NCI-H146 treated with DMSO at 0.1 percent for 48 hours (cell line): ENCODE results near the gene ARPC5L.
A peak's percentile ranks its signal among the peaks of the same experiment; 100 is the strongest.
"Not testable (repeated sequence)": the region's sequence is repeated elsewhere in the genome, so short reads cannot be mapped to it uniquely, and the experiment has no call there.

Experiments used
- DNase-seq: peaks from one replicate; lab custom pipeline; 2025; ENCODE audit not compliant: unreplicated experiment; lab: John Stamatoyannopoulos, UW

The ARPC5L gene

DNA sequence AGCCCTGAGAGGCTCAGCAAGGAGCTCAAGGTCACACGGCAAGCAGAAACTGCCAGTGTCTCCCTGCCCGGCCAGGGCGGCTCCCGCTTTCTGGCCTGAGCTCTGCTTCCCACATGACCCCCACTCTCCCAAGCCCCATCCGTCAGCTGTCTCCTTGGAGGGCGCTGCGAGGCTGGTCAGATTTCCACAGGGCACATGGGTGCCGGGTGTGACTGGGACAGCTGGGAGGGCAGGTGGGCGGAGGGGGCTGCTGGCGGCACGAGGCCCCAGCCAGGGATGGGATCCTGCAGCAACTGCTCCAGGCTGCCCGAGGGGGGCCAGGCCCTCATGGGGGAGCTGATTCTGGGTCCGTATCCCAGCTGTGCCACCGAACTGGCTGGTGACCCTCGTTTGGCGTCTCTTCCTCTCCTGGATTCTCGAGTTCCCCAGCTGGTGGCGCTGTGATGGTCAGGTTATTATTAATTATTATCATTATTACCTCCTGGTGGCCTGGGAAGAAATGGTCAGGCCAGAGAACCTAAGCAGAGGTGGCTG lies 21.6 kb upstream of the ARPC5L start:
- no peak for DNase-seq

DNA sequence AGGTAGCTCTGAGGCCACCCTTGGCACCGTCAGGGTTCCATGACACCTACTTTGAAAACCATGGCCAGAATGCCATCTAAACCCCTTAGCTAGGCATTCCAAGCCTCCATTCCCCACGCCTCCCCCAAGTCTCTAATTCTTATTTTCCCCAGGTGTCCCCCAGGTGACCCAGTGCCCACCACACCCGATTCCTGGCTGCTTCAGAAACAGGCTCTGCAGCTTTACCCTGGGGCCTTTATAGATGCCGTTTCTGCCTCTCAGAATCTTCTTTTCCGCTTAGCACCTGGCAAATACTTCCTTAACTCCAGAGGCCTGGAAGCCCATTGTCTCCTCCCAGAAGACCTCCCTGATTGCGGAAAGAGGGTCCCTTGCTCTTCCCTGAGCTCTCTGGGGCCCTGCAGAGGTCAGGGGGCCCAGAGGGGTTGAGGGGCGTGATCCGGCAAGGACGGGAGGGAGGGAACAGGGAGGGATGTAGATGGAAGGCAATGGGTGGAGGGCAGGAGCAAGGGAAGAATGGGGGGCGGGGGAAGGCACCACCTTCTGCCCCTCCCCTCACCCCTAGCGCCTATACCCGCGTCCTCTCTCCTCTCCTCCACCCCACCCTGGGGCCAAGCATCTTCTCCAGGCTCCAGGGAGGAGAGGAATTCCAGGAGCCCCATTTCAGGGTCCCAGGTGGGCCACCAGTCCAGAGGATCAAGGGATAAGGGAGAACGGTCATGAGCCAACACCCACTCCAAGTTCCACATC lies 20.7 kb upstream of the ARPC5L start:
- no peak for DNase-seq

- no peak for DNase-seq
These were observed 18.4 kb upstream of the ARPC5L start for GRCh38 chr9:124843456-124844034.

DNA sequence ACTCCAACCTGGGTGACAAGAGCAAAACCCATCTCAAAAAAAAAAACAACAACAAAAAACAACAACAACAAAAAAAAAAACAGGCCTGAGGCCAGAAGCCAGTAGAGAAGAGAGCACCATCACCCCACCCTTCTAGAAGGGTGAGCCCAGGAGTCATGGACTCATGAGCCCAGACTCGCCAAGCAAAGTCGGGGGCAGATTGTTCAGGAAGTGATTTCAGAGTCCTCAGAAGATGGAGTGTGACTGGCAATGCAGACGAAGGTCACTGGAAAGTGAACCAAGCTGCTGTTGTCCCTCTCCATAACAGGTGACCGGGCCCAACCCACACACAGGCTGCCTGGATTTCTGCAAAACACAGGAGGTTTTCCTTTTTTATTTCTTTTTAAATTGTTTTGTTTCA lies 17.6 kb upstream of the ARPC5L start:
- DNase-seq: no peak

GRCh38 chr9:124846467-124846866 lies 15.5 kb upstream of the ARPC5L start:
- not testable (repeated sequence) for DNase-seq

- no peak for DNase-seq
These were observed 15.0 kb upstream of the ARPC5L start for GRCh38 chr9:124846969-124847368.

DNA sequence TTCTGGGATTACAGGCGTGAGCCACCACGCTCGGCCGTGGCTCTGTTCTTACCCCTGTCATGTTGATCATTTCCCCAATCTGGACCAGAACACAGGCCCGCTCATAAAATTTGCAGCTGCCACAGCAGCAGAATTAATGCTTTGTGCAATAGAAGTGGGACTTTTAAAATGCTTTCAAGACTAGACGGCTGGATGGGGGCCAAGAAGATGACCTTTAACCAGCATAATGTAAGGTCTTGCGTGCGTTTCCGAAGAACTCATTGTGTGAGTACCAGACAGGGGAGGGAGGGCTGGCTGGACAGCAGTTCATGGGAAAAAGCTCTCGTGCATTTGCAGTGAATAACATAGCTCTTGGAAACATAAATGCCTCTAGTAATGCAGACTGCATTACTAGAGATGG lies 12.1 kb upstream of the ARPC5L start:
- DNase-seq: no peak

DNA sequence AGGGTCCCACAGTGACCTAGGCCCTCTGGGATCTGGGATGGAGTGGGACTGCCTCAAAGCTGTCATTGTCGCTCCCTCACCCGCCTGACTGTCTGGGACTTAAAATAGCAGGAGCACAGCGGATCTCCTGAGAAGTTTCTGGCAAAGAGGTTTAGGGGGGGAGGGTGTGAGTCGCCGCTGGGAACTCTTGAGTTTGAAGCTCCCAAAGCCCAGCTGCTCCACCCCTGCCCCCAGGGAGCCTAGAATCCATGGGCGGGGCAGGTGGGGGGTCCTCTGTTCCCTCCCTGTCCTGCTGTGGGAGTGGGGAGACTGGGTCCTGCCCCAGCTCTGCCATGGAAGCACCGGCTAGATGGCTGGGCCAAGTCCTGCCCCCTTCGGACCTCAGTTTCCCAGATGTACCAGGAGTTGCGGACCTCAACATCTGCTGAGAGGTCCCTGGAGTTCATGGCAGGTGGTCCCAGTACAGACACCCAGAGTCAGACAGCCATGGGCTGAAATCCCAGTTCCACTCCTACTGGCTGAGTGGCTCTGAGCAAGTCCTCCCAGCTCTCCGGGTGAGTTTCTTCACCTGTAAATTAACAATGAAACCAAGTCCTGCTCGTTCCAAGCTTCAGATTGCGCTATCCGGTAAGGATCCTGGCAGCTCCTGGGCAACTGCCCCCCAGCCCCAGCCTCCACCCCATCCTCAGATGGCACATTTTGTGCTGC lies 9.7 kb upstream of the ARPC5L start:
- no peak for DNase-seq

DNA sequence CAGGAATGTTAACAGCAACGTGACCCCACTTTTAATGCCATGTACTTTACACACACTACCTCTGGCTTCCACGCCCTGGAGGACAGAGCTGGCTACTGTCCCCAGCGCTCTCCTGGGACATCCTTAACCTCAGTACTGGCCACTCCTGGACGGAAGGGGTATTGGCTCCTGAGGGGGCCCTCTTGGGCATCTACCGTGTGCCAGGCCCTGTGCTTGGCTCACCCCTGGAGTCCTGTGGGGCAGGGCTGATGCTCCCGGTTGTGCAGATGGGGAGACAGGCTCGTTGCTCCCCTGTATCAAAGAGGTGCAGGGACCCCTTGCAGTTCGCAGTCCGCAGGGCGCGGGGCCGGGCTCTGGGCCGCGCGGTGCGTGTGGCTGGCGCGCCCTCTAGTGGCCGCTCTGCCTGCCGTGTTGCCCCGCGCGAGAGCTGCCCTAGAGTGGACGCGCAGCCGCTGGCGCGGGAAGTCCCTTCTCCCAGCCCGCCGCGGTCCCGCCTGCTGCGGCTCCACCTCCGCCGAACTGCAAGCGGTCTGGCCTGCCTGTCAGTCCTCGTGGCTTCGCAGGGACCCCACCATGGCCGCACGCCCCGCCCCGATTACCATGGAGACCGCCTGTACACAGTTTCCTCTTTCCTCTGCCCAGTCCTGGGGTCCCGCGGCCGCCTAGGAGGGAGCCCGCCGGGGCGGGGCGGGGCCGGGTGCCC lies 8.9 kb upstream of the ARPC5L start, which contains the start of gene WDR38:
Gene WDR38 (plus strand): TSS at position 632 of the 703 bp plus-strand sequence. CDS start 72 bp downstream, outside the sequence.
- peak; percentile 40 for DNase-seq

GRCh38 chr9:124853605-124854143 lies 8.3 kb upstream of the ARPC5L start:
- no peak for DNase-seq

DNA sequence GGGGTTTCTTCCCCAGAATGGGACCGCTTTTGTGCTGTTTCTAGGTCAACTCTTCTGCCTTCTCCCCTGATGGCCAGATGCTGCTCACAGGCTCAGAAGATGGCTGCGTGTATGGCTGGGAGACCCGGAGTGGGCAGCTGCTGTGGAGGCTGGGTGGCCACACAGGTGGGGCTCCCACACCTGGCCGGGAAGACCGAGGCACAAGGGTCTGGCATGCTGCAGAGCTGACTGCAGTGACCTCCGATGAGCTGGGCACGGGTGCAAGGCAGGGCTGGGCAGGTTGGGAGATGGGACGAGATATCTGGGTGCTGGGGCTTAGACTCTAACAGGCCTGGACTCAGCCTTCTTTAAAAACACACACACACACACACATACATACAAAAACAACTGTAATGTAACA lies 7.8 kb upstream of the ARPC5L start:
- DNase-seq: no peak

- DNase-seq: no peak
These were observed 7.1 kb upstream of the ARPC5L start for GRCh38 chr9:124854822-124855221.

GRCh38 chr9:124855566-124855943 lies 6.4 kb upstream of the ARPC5L start:
- DNase-seq: no peak

DNA sequence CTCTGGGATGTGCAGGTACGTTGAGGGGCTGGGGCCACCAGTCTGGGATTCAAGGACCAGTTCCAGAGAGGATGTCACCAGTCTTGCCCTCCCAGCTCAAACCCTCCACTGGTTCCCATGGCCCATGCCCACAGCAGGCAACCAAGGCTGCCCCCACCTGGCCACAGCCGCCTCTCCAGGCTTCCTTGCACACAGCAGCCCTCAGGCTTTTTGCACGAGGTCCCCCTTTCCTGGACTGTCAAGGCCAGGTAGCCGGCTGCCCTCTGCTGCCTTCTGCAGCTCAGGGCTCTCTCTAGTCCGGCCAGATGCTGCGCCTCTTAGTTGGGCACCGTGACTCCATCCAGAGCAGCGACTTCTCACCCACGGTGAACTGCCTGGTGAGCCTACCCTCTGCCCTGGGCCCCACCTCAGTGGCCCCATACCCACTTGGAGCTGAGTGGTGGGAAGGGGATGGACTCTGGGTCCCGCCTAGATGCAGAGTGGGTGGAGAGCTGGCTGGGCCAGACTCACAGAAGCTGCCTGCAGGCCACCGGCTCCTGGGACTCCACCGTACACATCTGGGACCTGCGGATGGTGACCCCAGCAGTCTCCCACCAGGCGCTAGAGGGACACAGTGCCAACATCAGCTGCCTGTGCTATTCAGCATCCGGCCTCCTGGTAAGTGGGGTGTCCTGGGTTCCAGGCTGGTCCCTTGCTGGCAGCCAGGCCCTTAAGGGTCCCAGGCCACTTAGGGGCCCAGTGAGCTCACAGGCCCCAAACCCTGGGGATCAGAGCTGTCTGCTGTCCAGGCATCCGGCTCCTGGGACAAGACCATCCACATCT lies 5.8 kb upstream of the ARPC5L start:
- DNase-seq: no peak

- no peak for DNase-seq
These were observed 4.3 kb upstream of the ARPC5L start for GRCh38 chr9:124857533-124858162.

DNA sequence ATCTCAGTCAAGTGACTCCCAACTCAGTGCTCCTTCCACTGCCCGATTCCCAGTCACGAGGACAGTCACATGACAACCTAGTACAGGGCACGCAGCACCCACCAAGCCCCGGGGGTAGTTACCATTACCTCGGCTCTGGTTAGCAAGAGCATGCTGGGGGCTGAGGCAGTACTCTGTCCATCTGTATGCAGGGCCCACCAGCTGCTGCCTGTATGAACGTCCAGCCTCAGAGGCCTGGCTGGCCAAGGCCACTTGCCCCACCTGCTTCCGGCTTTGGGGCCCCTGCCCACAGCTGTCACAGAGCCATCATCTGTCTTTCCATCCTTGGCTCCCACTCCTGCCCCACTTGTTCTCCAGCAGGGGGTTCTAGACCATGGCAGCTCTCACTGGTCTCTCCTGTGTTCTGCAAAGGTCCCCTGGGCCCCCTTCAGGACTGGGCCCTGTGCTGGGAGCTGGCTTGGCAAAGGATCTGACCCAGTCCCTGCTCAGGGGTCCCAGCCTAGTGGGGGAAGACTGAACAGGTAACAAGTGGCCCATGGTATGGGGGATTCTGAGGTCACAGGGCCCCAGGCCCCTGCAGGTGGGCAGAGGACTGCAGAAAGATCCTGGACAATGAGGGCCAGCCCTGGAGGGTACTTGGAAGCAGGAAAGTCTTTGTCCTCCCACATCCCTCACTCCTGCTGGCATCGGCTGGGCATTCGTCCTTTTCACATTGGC lies 3.4 kb upstream of the ARPC5L start:
- DNase-seq: no peak

DNA sequence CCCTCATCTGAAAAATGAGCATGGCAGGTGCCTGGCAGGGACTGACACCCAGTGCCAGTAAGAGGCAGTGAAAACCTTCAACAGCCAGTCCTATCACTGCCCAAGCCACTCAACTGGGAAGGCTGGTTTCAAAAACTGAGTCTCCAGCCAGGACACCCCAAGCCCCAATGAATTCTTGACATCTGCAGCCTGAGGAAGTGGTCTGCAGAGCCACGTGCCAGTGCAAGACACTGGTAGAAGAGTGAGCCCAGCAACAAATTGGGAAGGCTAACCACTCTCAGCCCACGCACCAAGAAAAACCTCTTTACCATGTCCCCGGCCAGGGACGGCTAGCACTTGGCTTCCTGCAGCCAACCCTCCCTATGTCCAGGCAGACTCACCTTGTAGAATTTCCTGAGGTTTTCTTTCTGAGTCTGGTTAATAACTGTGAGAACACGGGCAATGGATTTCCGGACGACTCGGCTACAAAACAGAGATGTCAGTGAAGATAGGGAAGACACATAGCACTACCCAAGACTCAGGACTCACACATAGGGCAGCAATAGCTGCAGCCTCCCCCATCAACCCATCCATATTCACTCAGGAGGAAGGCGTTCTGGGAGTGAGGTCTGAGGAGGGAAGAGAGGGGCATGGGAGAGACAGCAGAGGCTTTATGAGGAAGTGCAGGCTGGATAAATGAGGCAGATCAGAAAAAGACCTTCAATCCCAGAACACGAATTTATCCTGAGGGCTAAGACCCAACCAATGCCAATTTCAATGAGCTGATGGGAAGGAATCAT lies 1.9 kb upstream of the ARPC5L start:
- no peak for DNase-seq

DNA sequence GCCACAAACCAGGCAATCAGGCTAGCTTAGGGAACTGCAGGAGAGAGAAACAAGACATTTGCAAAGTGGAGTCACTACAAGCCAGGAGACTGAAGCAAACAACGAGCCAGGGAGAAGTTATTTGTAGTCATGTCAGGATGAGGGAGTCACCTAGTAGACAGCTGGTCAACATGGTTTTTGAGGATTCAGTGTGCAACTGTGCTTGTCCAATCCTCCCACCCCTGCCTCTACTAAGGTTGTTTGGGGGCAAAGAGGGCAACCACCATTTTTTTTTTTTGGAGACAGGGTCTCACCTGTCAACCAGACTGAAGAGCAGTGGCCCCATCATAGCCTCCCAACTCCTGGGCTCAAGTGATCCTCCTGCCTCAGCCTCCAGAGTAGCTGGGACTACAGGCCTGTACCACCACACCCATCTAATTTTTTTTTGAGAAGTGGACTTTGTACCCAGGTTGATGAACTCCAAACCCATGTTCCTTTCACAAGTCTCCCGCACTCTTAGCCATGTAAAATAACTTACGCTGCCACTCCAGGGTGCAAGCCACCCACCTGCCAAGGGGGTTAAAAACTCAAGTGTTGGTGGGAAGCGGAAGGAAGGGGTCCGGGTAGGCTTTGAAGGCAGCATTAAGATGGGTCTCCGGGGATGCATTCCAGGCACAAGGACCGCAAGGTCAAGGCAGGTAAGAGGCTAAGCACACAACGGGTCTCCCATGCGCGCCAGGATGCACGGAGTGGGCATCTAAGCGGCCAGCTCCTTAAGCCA lies 1.2 kb upstream of the ARPC5L start:
- no peak for DNase-seq
